ENCODE data around the gene RPUSD4.

Gene RPUSD4

DNA sequence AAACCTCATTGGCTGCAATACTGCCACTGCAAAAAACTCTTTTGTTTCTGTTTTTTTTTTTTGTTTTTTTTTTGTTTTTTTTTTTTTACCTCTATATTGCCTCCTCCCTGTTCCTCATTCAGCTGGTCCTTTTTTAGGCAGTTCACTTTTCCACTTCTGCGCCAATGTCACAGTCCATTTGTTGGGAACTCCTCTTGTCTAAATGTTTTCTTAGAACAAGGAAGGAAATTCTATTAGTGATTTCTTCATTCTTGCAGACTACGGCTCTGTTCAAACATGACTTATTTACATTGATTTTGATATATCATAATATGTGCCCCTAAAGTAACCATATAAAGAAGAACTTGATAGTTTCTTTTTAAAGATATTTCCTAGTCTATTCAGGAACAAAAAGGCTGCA lies 3.0 kb upstream of the RPUSD4 start:
- FAIRE-seq (no peak), DNase-seq (ENCODE audit: insufficient read length, low spot score) (no peak)

DNA sequence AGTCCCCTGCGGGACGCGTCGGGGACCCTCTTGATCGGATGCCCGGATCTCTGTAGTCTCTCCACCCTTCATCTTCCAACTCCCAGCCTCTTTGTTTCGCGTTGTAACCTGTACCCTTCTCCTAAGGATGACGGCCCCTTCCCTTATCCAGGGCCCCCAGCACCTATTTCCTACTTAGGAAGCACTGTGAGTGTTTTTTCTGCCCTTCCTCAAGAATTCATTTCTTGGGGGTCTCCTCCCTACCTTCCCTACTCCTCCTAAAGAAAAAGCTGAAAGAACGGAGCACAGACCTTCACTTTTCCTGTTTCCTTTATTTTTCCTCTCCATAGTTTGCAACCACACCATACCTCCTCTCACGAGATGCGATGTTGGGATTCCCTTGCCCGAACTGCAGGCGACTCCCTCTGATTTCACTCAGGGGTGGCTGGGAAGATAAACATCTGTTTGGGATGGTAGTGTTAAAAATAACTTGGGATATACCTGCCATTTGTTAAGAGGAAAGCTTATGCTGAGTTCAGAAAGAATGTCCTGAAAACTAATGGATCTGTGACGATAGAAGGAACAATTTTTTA lies 725 bp upstream of the RPUSD4 start:
- FAIRE-seq (peak; percentile 21), DNase-seq (ENCODE audit: insufficient read length, low spot score) (no peak)

- DNase-seq (ENCODE audit: insufficient read length, low spot score): no peak
- no peak for FAIRE-seq
Measured at GRCh38 chr11:126210871-126211235, 597 bp downstream of the RPUSD4 start.

DNA sequence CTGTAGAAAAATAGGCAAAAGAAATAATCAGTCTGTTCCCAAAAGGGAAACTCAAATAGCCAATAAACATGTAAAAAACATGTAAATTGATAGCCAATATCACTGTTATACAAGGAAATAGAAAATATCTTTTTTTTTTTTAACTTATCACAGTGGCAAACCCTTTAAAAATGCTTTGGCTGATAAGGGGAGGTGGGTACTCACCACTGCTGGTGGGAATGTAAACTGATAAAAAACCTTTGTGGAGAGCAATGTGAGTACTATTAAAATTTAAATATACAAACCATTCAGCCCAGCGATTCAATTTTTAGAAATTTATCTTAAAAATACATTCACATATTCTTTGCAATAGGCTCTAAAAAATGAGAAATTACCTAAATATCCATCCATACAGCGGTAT lies 3.6 kb downstream of the RPUSD4 start:
- FAIRE-seq (no peak), DNase-seq (ENCODE audit: insufficient read length, low spot score) (no peak)

- no peak for DNase-seq (ENCODE audit: insufficient read length, low spot score)
- no peak for FAIRE-seq
Measured at GRCh38 chr11:126205359-126205758, 6.1 kb downstream of the RPUSD4 start.

- FAIRE-seq: no peak
- no peak for DNase-seq (ENCODE audit: insufficient read length, low spot score)
Measured at GRCh38 chr11:126202646-126203359, 8.6 kb downstream of the RPUSD4 start.

DNA sequence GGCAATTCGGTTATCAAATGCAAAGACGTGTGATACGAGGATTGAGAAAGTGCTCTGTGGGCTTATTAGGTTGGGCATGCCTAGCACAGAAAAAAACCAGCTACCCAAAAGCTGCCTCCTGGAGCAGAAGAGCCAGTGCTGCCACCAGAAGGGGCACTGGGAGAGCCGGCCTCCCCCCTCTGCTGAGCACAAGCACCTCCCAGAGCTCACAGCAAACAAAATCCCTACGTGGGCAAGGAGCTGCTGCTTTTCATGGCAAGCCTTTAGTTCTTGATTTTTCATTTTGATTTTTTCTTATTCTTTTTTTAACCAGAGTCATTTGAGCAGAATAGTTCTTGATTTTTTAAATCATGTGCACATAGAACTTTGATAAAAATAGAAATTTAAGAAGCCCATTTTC lies 12.8 kb downstream of the RPUSD4 start:
- no peak for FAIRE-seq
- DNase-seq (ENCODE audit: insufficient read length, low spot score): no peak

- FAIRE-seq (no peak), DNase-seq (ENCODE audit: insufficient read length, low spot score) (no peak)
Measured at GRCh38 chr11:126197277-126197939, 14.0 kb downstream of the RPUSD4 start.

DNA sequence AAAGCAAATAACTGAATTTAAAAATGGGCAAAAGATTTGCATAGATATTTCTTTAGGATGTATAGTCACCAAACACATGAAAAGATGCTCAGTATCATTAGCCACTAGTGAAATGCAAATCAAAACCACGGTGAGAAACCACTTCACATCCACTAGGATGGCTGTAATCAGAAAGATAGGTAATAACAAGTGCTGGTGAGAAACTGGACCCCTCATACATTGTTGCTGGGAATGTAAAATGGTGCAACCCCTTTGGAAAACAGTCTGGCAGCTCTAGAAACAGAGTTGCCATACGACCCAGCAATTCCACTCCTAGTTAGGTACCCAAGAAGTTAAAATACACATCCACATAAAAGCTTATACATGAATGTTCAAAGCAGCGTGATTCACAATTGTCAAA lies 16.3 kb downstream of the RPUSD4 start:
- DNase-seq (ENCODE audit: insufficient read length, low spot score): no peak
- no peak for FAIRE-seq

DNA sequence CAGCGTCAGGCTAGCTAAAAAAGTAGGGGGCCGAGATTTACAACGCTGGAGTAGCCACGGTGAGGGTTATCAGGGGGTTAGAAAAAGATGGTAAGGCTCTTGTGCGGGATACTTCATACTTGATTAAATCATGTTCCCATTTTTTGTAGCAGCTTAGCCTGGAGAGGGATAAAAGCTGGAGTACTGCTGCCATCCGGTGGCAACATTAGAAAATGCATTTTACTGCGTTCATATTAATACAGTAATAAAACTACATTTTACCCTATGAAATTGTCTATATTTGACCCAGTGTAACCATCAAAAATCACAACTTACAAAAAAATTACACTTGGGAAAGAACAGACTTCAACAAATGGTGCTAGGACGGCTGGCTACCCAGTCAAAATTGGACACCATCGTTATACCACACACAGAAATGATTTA lies 17.3 kb downstream of the RPUSD4 start:
- DNase-seq (ENCODE audit: insufficient read length, low spot score) (no peak), FAIRE-seq (peak; percentile 72)

DNA sequence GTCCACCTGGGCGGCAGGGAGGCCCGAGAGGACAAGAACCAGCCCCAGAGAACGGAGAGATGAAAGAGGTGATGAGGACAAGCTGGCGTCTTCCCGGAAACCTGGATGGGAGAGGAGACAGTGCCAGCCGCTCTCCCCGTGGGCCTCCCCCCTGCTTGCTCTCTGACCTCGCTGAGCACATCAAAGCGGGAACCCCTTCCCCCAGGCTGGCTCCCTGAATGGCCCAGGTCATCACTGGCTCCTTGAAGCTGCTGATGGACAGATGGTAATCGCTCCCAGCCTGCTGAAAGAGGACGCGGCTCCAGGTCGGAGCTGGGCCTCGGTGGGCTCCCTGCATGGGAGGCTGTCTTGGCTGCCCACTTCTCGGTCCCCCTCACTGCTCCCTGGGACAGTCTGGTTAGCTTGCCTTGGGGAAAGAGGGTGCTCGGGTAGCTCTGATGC lies 18.4 kb downstream of the RPUSD4 start:
- DNase-seq (ENCODE audit: insufficient read length, low spot score) (no peak), FAIRE-seq (no peak)

DNA sequence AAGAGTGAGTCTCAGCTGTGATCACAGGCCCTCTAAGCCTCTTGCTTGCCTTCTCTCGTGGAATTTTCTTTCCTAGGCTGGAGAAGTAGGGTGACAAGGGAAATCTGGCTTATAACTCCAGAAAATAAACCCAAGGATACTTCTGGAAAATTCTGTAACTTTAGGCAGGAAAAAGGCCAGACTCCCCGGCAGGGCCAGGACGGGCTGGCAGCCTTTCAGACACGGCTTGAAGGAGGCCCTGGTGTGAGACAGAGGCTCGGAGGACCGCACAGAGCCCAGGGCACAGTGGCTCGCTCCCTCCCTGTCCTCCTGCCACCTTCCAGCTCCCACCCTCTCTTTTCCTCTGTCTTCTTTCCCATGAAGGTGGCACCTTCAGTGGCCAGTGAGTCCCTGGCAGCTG lies 19.1 kb downstream of the RPUSD4 start:
- DNase-seq (ENCODE audit: insufficient read length, low spot score): no peak
- no peak for FAIRE-seq

- DNase-seq (ENCODE audit: insufficient read length, low spot score) (no peak), FAIRE-seq (no peak)
Measured at GRCh38 chr11:126191379-126192073, 19.9 kb downstream of the RPUSD4 start.

- DNase-seq (ENCODE audit: insufficient read length, low spot score): no peak
- FAIRE-seq: no peak
Measured at GRCh38 chr11:126190792-126191191, 20.7 kb downstream of the RPUSD4 start.

DNA sequence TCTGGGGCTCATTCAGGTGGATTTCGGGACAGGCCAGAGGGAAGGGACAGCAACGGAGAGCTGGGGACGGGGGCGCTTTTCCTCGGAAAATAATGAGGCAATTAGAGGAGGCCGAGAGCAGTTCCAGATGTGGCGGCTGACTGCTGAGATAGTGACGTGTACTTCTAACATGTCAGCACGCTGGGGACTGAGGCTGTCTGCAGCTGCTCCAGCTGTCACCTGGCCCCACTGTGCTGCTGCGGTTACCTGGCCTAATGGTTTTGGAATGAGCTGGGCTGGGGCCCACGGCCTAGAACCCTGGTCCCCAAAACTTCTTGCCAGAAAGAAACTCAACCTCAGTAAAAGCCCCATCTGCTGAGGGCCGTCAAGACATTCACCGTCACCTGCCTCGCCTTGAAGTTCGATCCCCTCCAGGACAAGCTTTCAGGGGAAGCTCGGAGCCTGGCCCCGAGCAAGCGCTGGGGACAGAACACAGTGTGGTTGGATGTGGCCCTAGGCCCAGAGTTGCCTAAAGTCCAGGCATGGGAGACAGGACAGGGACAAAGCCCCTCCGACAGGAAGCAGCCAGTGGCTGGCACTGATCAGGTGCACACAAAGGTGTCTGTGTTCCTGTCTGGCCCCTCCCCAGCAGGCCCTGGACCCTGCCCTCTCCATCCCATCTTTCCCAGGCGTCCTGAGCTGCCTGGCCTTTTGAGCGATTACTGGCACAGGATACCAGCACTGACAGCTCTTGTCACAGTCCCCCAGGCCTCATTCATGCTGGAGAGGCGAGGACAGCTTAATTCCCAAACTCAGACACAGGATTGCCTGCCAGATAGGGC lies 22.1 kb downstream of the RPUSD4 start:
- no peak for DNase-seq (ENCODE audit: insufficient read length, low spot score)
- no peak for FAIRE-seq

DNA sequence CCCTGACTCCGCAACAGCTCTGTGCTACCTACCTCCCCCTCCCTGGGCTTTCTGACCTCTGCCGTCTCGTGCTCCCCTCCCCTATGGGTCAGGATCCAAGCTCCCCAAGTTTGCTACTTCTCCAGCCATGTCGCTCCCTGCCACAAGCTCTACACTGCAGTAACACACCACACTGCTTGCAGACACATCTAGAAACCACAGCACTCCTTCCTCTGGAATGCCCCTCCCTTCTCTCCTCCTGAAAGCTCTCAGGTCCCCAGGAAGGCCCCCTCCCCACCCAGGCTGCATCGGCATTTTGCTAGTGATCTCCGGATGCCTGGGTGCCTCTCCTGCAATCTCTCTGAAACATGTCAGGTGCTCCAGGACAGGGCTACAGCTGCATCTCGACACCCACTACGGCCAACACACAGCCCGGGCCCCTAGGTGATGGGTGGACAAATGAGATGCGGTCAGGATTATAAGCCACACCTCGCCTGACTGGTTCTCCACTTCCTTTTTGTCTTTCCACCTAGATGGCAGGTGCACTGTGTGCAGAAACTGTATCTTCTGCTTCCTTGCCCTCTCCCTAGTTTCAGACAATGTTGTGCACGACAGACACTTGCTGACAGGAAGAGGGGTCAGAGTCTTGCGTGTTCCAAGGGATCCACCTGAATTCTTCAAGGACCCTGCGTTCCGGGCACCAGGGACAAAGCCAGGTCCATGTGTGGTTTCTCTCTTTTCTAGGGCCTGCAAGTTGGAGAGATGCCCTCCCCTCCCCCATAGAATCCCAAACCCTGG lies 22.9 kb downstream of the RPUSD4 start:
- FAIRE-seq (peak; percentile 84), DNase-seq (ENCODE audit: insufficient read length, low spot score) (peak; percentile 57)

- FAIRE-seq (no peak), DNase-seq (ENCODE audit: insufficient read length, low spot score) (no peak)
Measured at GRCh38 chr11:126186708-126187529, 24.5 kb downstream of the RPUSD4 start.

DNA sequence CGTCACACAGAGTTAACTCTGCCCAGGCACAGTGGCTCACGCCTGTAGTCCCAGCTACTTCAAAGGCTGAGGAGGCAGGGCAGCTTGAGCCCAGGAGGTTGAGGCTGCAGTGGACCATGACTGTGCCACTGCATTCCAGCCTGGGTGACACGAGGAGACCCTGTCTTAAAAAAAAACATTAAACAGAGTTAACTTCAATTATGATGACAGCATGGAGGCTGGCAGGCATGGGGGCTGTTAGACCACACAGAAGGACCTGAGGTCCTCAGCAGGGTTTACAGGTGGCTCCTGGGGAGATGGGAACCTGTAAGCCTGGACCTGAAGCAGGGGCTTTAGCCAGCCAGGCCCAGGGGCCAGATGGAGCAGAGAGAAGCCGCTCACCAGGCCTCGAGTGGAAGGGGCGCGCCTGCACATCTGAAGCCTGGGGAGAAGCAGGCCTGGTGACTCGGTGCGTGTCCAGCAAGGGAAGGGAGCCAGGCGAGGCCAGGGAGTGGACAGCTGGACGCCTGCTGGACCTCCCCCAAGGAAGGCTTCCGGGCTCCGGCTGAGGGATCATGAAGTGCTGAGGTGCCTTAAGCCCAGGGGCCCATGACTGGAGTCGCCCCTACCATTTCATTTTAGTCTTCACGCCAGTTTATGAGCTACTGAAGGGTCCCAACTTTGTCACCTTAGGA lies 25.3 kb downstream of the RPUSD4 start:
- DNase-seq (ENCODE audit: insufficient read length, low spot score) (no peak), FAIRE-seq (no peak)

Data from GM19239 (cell line).